Neural progenitor cell (in vitro differentiated cells): Measurements from ENCODE around the gene GLIS1. TPM values are rescaled to one million over a fixed set of nuclear protein-coding genes. Genes with fewer than 3 reads are reported as not detected.

Experiments used
- DNase-seq: peaks from one replicate; pipeline ENCODE4 v3.0.0-alpha.2; 2016; ENCODE audit warnings: low spot score
- H2AFZ ChIP-seq: fragments of 200-600 bp; sonication (generic); replicated peaks from 2 replicates; pipeline ENCODE4 v1.6.1; 2016; ENCODE audit warnings: antibody characterized with exemption
- H3F3A ChIP-seq: fragments of 200-600 bp; sonication (generic); 2 replicates; pipeline ENCODE4 v1.6.1; 2016; ENCODE audit warnings: antibody characterized with exemption, low read depth
- H3K27ac ChIP-seq: fragments of 200-600 bp; sonication (generic); 2 replicates; pipeline ENCODE4 v1.5.1; 2016; ENCODE audit warnings: mild to moderate bottlenecking
- H3K27me3 ChIP-seq: fragments of 200-600 bp; sonication (generic); 2 replicates; pipeline ENCODE4 v1.6.1; 2016; ENCODE audit warnings: mild to moderate bottlenecking, moderate library complexity
- H3K36me3 ChIP-seq: fragments of 200-600 bp; sonication (generic); 2 replicates; pipeline ENCODE4 v1.5.1; 2016
- H3K4me1 ChIP-seq: fragments of 200-600 bp; sonication (generic); 2 replicates; pipeline ENCODE4 v1.6.1; 2016; ENCODE audit warnings: mixed run types
- H3K4me2 ChIP-seq: fragments of 200-600 bp; sonication (generic); 2 replicates; pipeline ENCODE4 v1.6.1; 2016
- H3K4me3 ChIP-seq: fragments of 200-600 bp; sonication (generic); 2 replicates; pipeline ENCODE4 v1.5.1; 2016
- H3K79me2 ChIP-seq: fragments of 200-600 bp; sonication (generic); 2 replicates; pipeline ENCODE4 v1.6.1; 2016; ENCODE audit warnings: low read depth
- H3K9ac ChIP-seq: fragments of 200-600 bp; sonication (generic); 2 replicates; pipeline ENCODE4 v1.6.1; 2016
- H3K9me3 ChIP-seq: fragments of 200-600 bp; sonication (generic); 2 replicates; pipeline ENCODE4 v1.5.1; 2016; ENCODE audit warnings: low read depth
- H4K20me1 ChIP-seq: fragments of 200-600 bp; sonication (generic); 2 replicates; pipeline ENCODE4 v1.6.1; 2016; ENCODE audit warnings: low read depth
- H3K27ac Mint-ChIP-seq: 3 replicates; pipeline ENCODE4 v1.8.0; 2021; ENCODE audit warnings: mixed read lengths
- H3K27me3 Mint-ChIP-seq: 2 replicates; pipeline ENCODE4 v1.8.0; 2022; ENCODE audit warnings: low read depth, mild to moderate bottlenecking, inconsistent platforms, moderate library complexity, mixed read lengths; ENCODE audit not compliant: insufficient read depth
- H3K36me3 Mint-ChIP-seq: 3 replicates; pipeline ENCODE4 v1.8.0; 2021; ENCODE audit warnings: mixed read lengths
- H3K4me1 Mint-ChIP-seq: 3 replicates; pipeline ENCODE4 v1.8.0; 2021; ENCODE audit warnings: mixed read lengths
- H3K4me3 Mint-ChIP-seq: 3 replicates; pipeline ENCODE4 v1.8.0; 2021; ENCODE audit warnings: mild to moderate bottlenecking, moderate library complexity, mixed read lengths
- H3K9me3 Mint-ChIP-seq: 3 replicates; pipeline ENCODE4 v1.8.0; 2020; ENCODE audit warnings: mixed read lengths
- CTCF ChIP-seq: fragments of 200-600 bp; sonication (generic); IDR thresholded peaks from 2 replicates; pipeline ENCODE4 v1.5.1; 2017; ENCODE audit warnings: antibody characterized with exemption, mild to moderate bottlenecking
- EZH2 ChIP-seq: fragments of 200-600 bp; sonication (generic); IDR thresholded peaks from 2 replicates; pipeline ENCODE4 v1.6.1; 2017; ENCODE audit warnings: antibody characterized with exemption, mild to moderate bottlenecking, moderate library complexity
- EZH2phosphoT487 ChIP-seq: fragments of 200-600 bp; sonication (generic); IDR thresholded peaks from 2 replicates; pipeline ENCODE4 v1.6.1; 2017; ENCODE audit warnings: antibody characterized with exemption
- total RNA-seq: library from RNA; depleted of rRNA; stranded (reverse); fragments of >200 nt; gene quantifications from 2 replicates; pipeline ENCODE4 v1.2.3, GENCODE V29; 2015; ENCODE audit warnings: low replicate concordance

The GLIS1 gene
- total RNA-seq, 1 donor from 2014 or later = not detected

- Histone ChIP-seq H3K27ac (no peak overlapping the region), H3K4me3 (no peak overlapping the region), H3K4me2 (no peak overlapping the region), H3F3A (no peaks in the 10 kb centered on the region), H2AFZ (no peak overlapping the region), H3K4me1 (no peaks in the 10 kb centered on the region), H3K79me2 (no peaks in the 10 kb centered on the region), H3K27me3 (no peaks in the 10 kb centered on the region), H3K9ac (no peak overlapping the region), H4K20me1 (no peaks in the 10 kb centered on the region), H3K9me3 (no peaks in the 10 kb centered on the region), H3K36me3 (no peaks in the 10 kb centered on the region)
- Mint-ChIP-seq H3K4me3 (no peak overlapping the region), H3K9me3 (no peaks in the 10 kb centered on the region), H3K27me3 (no peaks in the 10 kb centered on the region), H3K36me3 (no peaks in the 10 kb centered on the region), H3K4me1 (peaks cover 3% of the 10 kb centered on the region), H3K27ac (peak overlapping the region; percentile 3)
- TF ChIP-seq EZH2phosphoT487 (no peak), EZH2 (no peak), CTCF (no peak)
- DNase-seq = no peak
These were observed 206.1 kb downstream of the GLIS1 start for GRCh38 chr1:53532912-53533311.

- H3K36me3 Mint-ChIP-seq = no peaks in the 10 kb centered on the region
- Histone ChIP-seq H3K4me2 (no peak overlapping the region), H3K79me2 (no peaks in the 10 kb centered on the region), H2AFZ (no peak overlapping the region), H4K20me1 (no peaks in the 10 kb centered on the region), H3K27ac (no peak overlapping the region), H3K27me3 (no peaks in the 10 kb centered on the region), H3K4me1 (no peaks in the 10 kb centered on the region), H3K36me3 (no peaks in the 10 kb centered on the region), H3F3A (no peaks in the 10 kb centered on the region), H3K4me3 (no peak overlapping the region), H3K9me3 (no peaks in the 10 kb centered on the region), H3K9ac (no peak overlapping the region)
- peaks cover 7% of the 10 kb centered on the region for H3K4me1 Mint-ChIP-seq
- no peaks in the 10 kb centered on the region for H3K9me3 Mint-ChIP-seq
- no peak for DNase-seq
- H3K27me3 Mint-ChIP-seq = no peaks in the 10 kb centered on the region
- H3K4me3 Mint-ChIP-seq = no peak overlapping the region
- TF ChIP-seq CTCF (no peak), EZH2 (no peak), EZH2phosphoT487 (no peak)
- no peak overlapping the region for H3K27ac Mint-ChIP-seq
These were observed 206.6 kb downstream of the GLIS1 start for GRCh38 chr1:53532377-53532776.

- Histone ChIP-seq H3K9ac (no peak overlapping the region), H2AFZ (no peak overlapping the region), H3K4me2 (no peak overlapping the region), H3K4me1 (peaks cover 6% of the 10 kb centered on the region), H4K20me1 (no peaks in the 10 kb centered on the region), H3K36me3 (no peaks in the 10 kb centered on the region), H3K27me3 (no peaks in the 10 kb centered on the region), H3K79me2 (no peaks in the 10 kb centered on the region), H3K4me3 (no peak overlapping the region), H3K9me3 (no peaks in the 10 kb centered on the region), H3K27ac (no peak overlapping the region), H3F3A (no peaks in the 10 kb centered on the region)
- no peak overlapping the region for H3K27ac Mint-ChIP-seq
- H3K4me3 Mint-ChIP-seq = no peak overlapping the region
- peaks cover 5% of the 10 kb centered on the region for H3K27me3 Mint-ChIP-seq
- no peaks in the 10 kb centered on the region for H3K36me3 Mint-ChIP-seq
- H3K9me3 Mint-ChIP-seq = no peaks in the 10 kb centered on the region
- peaks cover 23% of the 10 kb centered on the region for H3K4me1 Mint-ChIP-seq
- no peak for DNase-seq
- TF ChIP-seq EZH2 (no peak), CTCF (no peak), EZH2phosphoT487 (no peak)
These were observed 208.4 kb downstream of the GLIS1 start for GRCh38 chr1:53530550-53530949.
